IMR-90 (cell line): ENCODE measurements around the gene SUN1. TPM values are rescaled to one million over a fixed set of nuclear protein-coding genes. Genes with fewer than 3 reads are reported as not detected.

Source experiments
- ATAC-seq: fragments of 200-7000 bp; cut with Tn5 transposase; 2 replicates; pipeline ENCODE4 v1.9.1; 2020; ENCODE audit warnings: low read depth, mild to moderate bottlenecking, moderate library complexity
- BruUV-seq: library from RNA; stranded (reverse); fragments of 400-500 nt; replicated peaks from 2 replicates; lab custom pipeline; 2021; lab: Mats Ljungman, UMichigan
- CTCF ChIA-PET: fragments of 300-600 bp; formaldehyde crosslinking; extraction: SDS; loops from one replicate; lab custom pipeline; 2021; ENCODE audit warnings: antibody characterized with exemption; lab: Yijun Ruan, JAX
- POLR2A ChIA-PET: fragments of 300-600 bp; sonication (Branson Sonifier 250); formaldehyde crosslinking; loops from one replicate; lab custom pipeline; 2022; ENCODE audit warnings: antibody characterized with exemption; ENCODE audit not compliant: unreplicated experiment; lab: Charles Lee
- DNase-seq: peaks from one replicate; pipeline ENCODE4 v3.0.0; 2013
- H2AFZ ChIP-seq: replicated peaks from 2 replicates; pipeline ENCODE3; 2013; ENCODE audit warnings: low read length, mild to moderate bottlenecking; ENCODE audit not compliant: poor library complexity
- H2AK5ac ChIP-seq: 2 replicates; pipeline ENCODE4 v1.6.1; 2013; ENCODE audit warnings: low read depth, low read length, inconsistent platforms
- H2AK9ac ChIP-seq: replicated peaks from 2 replicates; pipeline ENCODE3; 2013; ENCODE audit warnings: mild to moderate bottlenecking, low read depth, low read length, moderate library complexity; ENCODE audit not compliant: poor library complexity
- H2BK120ac ChIP-seq: 2 replicates; pipeline ENCODE4 v1.6.1; 2013; ENCODE audit warnings: low read depth, low read length, inconsistent platforms
- H2BK15ac ChIP-seq: 3 replicates; pipeline ENCODE4 v1.6.1; 2013; ENCODE audit warnings: low read depth, low read length, inconsistent platforms
- H2BK20ac ChIP-seq: 2 replicates; pipeline ENCODE4 v1.6.1; 2013; ENCODE audit warnings: low read depth, mild to moderate bottlenecking, inconsistent platforms, low read length, moderate library complexity
- H2BK5ac ChIP-seq: 2 replicates; pipeline ENCODE4 v1.6.1; 2013; ENCODE audit warnings: mild to moderate bottlenecking, low read depth, low read length, inconsistent platforms; ENCODE audit not compliant: poor library complexity, severe bottlenecking
- H3K14ac ChIP-seq: replicated peaks from 2 replicates; pipeline ENCODE4 v1.6.1; 2013; ENCODE audit warnings: low read depth, low read length, inconsistent platforms
- H3K18ac ChIP-seq: 2 replicates; pipeline ENCODE4 v1.6.1; 2013; ENCODE audit warnings: low read depth, low read length, control low read depth
- H3K23ac ChIP-seq: 2 replicates; pipeline ENCODE4 v1.6.1; 2013; ENCODE audit warnings: low read depth, low read length, inconsistent platforms
- H3K27ac ChIP-seq: 2 replicates; pipeline ENCODE4 v1.5.1; 2013; ENCODE audit warnings: mild to moderate bottlenecking, control low read depth, low read length; ENCODE audit not compliant: insufficient read depth
- H3K27me3 ChIP-seq: 2 replicates; pipeline ENCODE4 v1.6.1; 2013; ENCODE audit warnings: low read length; ENCODE audit not compliant: control insufficient read depth, insufficient read depth
- H3K36me3 ChIP-seq: 2 replicates; pipeline ENCODE4 v1.6.1; 2013; ENCODE audit warnings: low read length, mixed read lengths; ENCODE audit not compliant: control insufficient read depth, insufficient read depth
- H3K4ac ChIP-seq: 2 replicates; pipeline ENCODE4 v1.6.1; 2013; ENCODE audit warnings: low read depth, low read length, inconsistent platforms
- H3K4me1 ChIP-seq: 2 replicates; pipeline ENCODE4 v1.6.1; 2013; ENCODE audit warnings: low read length, mixed read lengths; ENCODE audit not compliant: control insufficient read depth, insufficient read depth
- H3K4me2 ChIP-seq: 2 replicates; pipeline ENCODE4 v1.6.1; 2013; ENCODE audit warnings: low read depth, mild to moderate bottlenecking, control low read depth, low read length, moderate library complexity
- H3K4me3 ChIP-seq: 2 replicates; pipeline ENCODE4 v1.5.1; 2013; ENCODE audit warnings: low read depth, mild to moderate bottlenecking, control low read depth, low read length, moderate library complexity; ENCODE audit not compliant: insufficient read depth
- H3K56ac ChIP-seq: 2 replicates; pipeline ENCODE4 v1.6.1; 2013; ENCODE audit warnings: low read length, inconsistent platforms; ENCODE audit not compliant: insufficient read depth; ENCODE audit errors: extremely low read depth
- H3K79me1 ChIP-seq, 2 experiments: 2 replicates each; pipeline ENCODE4 v1.6.1; 2013; ENCODE audit warnings: low read length in 2 of 2, inconsistent platforms in 1 of 2, low read depth in 1 of 2
- H3K9ac ChIP-seq: 2 replicates; pipeline ENCODE4 v1.6.1; 2013; ENCODE audit warnings: low read depth, low read length, control low read depth
- H3K9me1 ChIP-seq: 2 replicates; pipeline ENCODE4 v1.6.1; 2013; ENCODE audit warnings: low read length, inconsistent platforms; ENCODE audit not compliant: insufficient read depth
- H3K9me3 ChIP-seq: 2 replicates; pipeline ENCODE4 v1.6.1; 2013; ENCODE audit warnings: low read length; ENCODE audit not compliant: control insufficient read depth, insufficient read depth
- H4K20me1 ChIP-seq: 2 replicates; pipeline ENCODE4 v1.6.1; 2013; ENCODE audit warnings: low read length, inconsistent platforms; ENCODE audit not compliant: insufficient read depth
- H4K5ac ChIP-seq: 2 replicates; pipeline ENCODE4 v1.6.1; 2013; ENCODE audit warnings: mild to moderate bottlenecking, low read depth, low read length, control low read depth
- H4K8ac ChIP-seq, 2 experiments: 2 replicates each; pipeline ENCODE4 v1.6.1; 2013; ENCODE audit warnings: low read depth in 2 of 2, low read length in 2 of 2, control low read depth in 1 of 2, inconsistent platforms in 1 of 2
- H4K91ac ChIP-seq: 2 replicates; pipeline ENCODE4 v1.6.1; 2013; ENCODE audit warnings: low read depth, low read length, inconsistent platforms; ENCODE audit not compliant: insufficient read depth
- BHLHE40 ChIP-seq: fragments of 150-350 bp; IDR thresholded peaks from 2 replicates; pipeline ENCODE4 v1.6.1; 2016; ENCODE audit warnings: mild to moderate bottlenecking, low read depth, low read length
- CEBPB ChIP-seq: IDR thresholded peaks from 2 replicates; pipeline ENCODE4 v1.6.1; 2012; ENCODE audit warnings: low read depth, low read length, improper control_type of control experiment
- CHD1 ChIP-seq: IDR thresholded peaks from 2 replicates; pipeline ENCODE4 v1.6.1; 2012; ENCODE audit warnings: low read depth, low read length, improper control_type of control experiment
- MAZ ChIP-seq: IDR thresholded peaks from 2 replicates; pipeline ENCODE4 v1.6.1; 2012; ENCODE audit warnings: low read depth, mild to moderate bottlenecking, low read length, improper control_type of control experiment, moderate library complexity, borderline replicate concordance
- POLR2A ChIP-seq: IDR thresholded peaks from 2 replicates; pipeline ENCODE4 v1.6.1; 2012; ENCODE audit warnings: mild to moderate bottlenecking, low read depth, low read length
- RFX5 ChIP-seq: IDR thresholded peaks from 2 replicates; pipeline ENCODE4 v1.8.0; 2012; ENCODE audit warnings: low read depth, mild to moderate bottlenecking, low read length, moderate library complexity
- WGBS, 2 experiments: methylation state at CpG; one replicate each; pipeline versions ENCODE4 v1.1.5 to v1.1.7; 2013; ENCODE audit warnings: missing lambda C conversion rate in 2 of 2; ENCODE audit not compliant: insufficient read length in 1 of 2; ENCODE audit errors: extremely low coverage in 2 of 2; 5-methylcytosine and 5-hydroxymethylcytosine counted together
- dilution Hi-C: fragments of 300-500 bp; cut with HindIII; formaldehyde crosslinking; loops from one replicate; pipeline ENCODE4 v1.14.3; 2018; ENCODE audit warnings: low sequenced_read_pairs; ENCODE audit not compliant: unreplicated experiment
- in situ Hi-C: fragments of 300-500 bp; cut with MboI; formaldehyde crosslinking; loops from 3 replicates; pipeline ENCODE4 v1.14.3; 2019; ENCODE audit warnings: low sequenced_read_pairs, inconsistent platforms, mixed read lengths
- intact Hi-C: fragments of 100-400 bp; cut with micrococcal nuclease; formaldehyde crosslinking; loops from 2 replicates; pipeline ENCODE4 v1.10.0; 2022
- polyA plus RNA-seq, 3 experiments: library from polyadenylated mRNA; depleted of rRNA; stranded (reverse); fragments of >200 nt; gene quantifications; 2 replicates each; pipeline ENCODE4 v1.2.3, GENCODE V29; 2012; ENCODE audit warnings: low replicate concordance in 1 of 3
- total RNA-seq: library from RNA; depleted of rRNA; stranded (reverse); fragments of >200 nt; gene quantifications from 2 replicates; pipeline ENCODE4 v1.2.3, GENCODE V29; 2012
- TF ChIP-seq, protein P1 (sequence below): conservative IDR thresholded peaks from 2 replicates; pipeline ENCODE4 v1.5.1; 2012; ENCODE audit warnings: mild to moderate bottlenecking, low read depth, low read length, improper control_type of control experiment
- TF ChIP-seq, protein P2 (sequence below): fragments of 150-350 bp; IDR thresholded peaks from 2 replicates; pipeline ENCODE4 v1.6.1; 2016; ENCODE audit warnings: low read depth, mild to moderate bottlenecking, low read length, moderate library complexity, borderline replicate concordance

SUN1 gene
- total and polyA plus RNA-seq, 2 of the 4 experiments (the other 2 are of a cell fraction) = 113 to 239 TPM

DNA sequence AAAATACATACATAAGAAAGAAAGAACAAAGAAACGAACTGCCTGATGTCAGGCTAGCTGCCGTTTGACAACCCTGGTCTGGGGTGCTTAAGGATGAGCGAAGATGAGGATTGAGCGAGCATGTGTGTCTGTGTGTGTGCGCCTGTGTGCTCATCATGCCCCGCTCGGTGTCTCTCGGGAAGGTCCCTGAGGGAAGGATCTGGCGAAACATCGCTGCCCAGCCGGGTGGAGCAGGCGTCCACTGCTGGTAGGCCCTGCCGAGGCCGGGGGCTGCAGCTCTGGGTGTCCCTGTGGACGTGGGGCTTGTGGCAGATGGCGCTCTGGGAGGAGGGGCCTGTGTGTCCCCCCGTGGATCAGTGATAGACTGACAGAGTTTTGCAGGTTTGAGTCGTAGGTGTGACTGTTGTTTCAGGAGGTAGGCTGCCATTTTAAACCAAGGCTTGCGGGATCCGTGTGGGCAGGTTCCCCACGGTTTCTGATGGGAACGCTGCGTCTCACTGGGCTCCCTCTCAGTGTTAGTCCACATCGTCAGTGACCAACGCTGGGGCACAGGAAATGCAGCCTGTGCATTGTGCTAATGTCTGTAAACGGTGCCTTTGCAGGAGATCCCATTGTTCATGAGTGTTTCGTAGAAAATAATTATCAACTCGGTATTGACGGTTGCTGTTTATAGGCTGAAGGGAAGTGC lies 5.9 kb upstream of the SUN1 start (continued):
- TF ChIP-seq RFX5 = no peak

DNA sequence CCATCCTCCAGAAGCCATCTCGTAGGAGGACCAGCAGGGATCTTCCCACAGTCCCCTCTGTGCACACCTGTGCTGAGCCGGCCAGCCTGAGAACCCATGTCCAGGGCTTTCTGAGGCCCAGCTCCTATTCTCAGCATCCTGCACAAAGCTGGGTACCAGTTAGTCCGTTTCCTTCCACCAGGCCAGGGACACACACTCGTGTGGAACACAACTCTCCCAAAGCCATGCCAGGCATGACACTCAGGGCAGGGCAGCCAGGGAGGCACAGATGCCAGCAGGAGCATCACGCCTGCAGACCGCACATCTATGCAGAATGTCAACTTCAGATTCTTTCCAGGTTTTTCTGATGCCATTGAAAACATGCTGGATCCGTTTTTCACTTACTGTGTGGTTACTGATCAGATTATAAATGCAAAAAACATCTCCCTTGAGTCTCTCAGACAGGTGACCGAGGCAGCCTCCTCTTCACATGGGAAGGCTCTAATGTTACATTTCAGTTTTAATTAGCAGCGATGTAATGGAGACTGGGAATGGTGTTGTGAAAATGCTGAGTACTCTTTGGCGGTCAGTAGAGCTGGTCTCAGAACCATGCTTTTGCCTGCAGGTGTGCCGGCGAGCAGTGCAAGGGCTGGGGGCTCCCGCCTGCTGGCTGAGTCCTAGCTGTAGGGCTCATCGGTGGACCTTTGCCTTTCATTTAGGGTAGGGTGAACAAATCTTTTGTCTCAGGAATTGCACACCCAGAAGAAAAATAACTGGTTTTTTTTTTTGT lies 3.3 kb upstream of the SUN1 start:
- Histone ChIP-seq H3K4me1 (peaks cover 38% of the 10 kb centered on the region), H3K36me3 (no peaks in the 10 kb centered on the region; the same call in 1 of the 2 replicates), H4K5ac (no peak overlapping the region), H3K27ac (no peak overlapping the region), H3K4ac (peak overlapping the region; percentile 64; the same call in 1 of the 2 replicates), H3K4me2 (no peak overlapping the region), H3K79me1 (peaks cover 19 to 65% of the 10 kb centered on the region in 2 experiments), H2AFZ (no peak overlapping the region), H3K18ac (no peak overlapping the region), H2AK9ac (no peak overlapping the region), H2BK120ac (no peak overlapping the region), H2BK5ac (no peak overlapping the region), H2BK20ac (no peak overlapping the region), H4K91ac (no peak overlapping the region), H3K9ac (no peak overlapping the region), H3K9me3 (no peaks in the 10 kb centered on the region), H2BK15ac (no peak overlapping the region), H3K9me1 (peaks cover 30% of the 10 kb centered on the region), H3K27me3 (no peaks in the 10 kb centered on the region), H2AK5ac (peak overlapping the region; percentile 81; the same call in 1 of the 2 replicates), H3K56ac (no peak overlapping the region), H3K4me3 (no peak overlapping the region), H4K8ac (peak overlapping the region in 1 of 2 experiments; percentile 23; a peak in 1 of 4 replicates), H3K14ac (no peak overlapping the region), H4K20me1 (peaks cover 48% of the 10 kb centered on the region), H3K23ac (no peak overlapping the region)
- 98% methylated on average over 8 of the region's 14 CpGs; no CpG with 5 or more reads in 1 of the 2 experiments for WGBS, 2 experiments
- no peak for ATAC-seq
- no peak for DNase-seq
- ChIA-PET POLR2A (no interaction called here), CTCF (no interaction called here)
- intact Hi-C loops (no loop called here), dilution Hi-C loops (no loop called here), in situ Hi-C loops (no loop called here)
- BruUV-seq = no TSS peak
- no peak for TF ChIP-seq CHD1
- TF ChIP-seq, protein P1, sequence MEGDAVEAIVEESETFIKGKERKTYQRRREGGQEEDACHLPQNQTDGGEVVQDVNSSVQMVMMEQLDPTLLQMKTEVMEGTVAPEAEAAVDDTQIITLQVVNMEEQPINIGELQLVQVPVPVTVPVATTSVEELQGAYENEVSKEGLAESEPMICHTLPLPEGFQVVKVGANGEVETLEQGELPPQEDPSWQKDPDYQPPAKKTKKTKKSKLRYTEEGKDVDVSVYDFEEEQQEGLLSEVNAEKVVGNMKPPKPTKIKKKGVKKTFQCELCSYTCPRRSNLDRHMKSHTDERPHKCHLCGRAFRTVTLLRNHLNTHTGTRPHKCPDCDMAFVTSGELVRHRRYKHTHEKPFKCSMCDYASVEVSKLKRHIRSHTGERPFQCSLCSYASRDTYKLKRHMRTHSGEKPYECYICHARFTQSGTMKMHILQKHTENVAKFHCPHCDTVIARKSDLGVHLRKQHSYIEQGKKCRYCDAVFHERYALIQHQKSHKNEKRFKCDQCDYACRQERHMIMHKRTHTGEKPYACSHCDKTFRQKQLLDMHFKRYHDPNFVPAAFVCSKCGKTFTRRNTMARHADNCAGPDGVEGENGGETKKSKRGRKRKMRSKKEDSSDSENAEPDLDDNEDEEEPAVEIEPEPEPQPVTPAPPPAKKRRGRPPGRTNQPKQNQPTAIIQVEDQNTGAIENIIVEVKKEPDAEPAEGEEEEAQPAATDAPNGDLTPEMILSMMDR = no peak
- no peak for TF ChIP-seq POLR2A
- TF ChIP-seq, protein P2, sequence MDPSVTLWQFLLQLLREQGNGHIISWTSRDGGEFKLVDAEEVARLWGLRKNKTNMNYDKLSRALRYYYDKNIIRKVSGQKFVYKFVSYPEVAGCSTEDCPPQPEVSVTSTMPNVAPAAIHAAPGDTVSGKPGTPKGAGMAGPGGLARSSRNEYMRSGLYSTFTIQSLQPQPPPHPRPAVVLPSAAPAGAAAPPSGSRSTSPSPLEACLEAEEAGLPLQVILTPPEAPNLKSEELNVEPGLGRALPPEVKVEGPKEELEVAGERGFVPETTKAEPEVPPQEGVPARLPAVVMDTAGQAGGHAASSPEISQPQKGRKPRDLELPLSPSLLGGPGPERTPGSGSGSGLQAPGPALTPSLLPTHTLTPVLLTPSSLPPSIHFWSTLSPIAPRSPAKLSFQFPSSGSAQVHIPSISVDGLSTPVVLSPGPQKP = no peak
- no peak for TF ChIP-seq BHLHE40
- TF ChIP-seq CEBPB = no peak
- no peak for TF ChIP-seq RFX5
- TF ChIP-seq MAZ = no peak
